Measurements from ENCODE around the gene SPIRE1.

SPIRE1 gene

DNA sequence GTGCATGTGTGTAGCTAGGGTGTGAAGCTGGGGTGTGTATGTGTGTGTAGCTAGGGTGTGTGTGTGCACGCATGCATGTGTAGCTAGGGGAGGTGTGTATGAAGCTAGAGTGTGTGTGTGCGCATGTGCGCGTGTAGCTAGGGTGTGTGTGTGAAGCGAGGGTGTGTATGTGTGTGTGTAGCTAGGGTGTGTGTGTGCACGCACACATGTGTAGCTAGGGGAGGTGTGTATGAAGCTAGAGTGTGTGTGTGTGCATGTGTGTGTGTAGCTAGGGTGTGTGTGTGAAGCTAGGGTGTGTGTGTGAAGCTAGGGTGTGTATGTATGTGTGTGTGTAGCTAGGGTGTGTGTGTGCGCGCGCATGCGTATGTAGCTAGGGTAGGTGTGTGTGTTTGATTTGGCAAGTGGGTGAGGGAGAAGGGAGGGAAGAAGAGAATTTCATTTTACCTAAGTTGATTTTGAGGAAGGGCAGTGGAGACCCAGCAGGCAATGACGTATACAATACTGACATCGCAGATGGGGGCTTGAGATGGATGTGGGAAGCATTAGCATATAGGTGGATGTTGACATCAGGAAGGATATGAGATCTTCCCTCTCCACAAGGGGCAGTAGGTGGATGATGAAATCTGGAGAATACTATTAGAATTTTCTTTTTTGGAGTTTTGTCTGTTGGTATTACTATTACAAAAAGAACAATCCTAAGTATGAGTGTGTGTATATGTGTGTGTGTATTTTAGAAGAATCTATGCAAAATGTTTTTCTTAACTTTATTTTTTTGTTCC, 179.4 kb downstream of the SPIRE1 start:
- H3K27ac ChIP-seq = no peak overlapping the region
- TF ChIP-seq, protein P1, sequence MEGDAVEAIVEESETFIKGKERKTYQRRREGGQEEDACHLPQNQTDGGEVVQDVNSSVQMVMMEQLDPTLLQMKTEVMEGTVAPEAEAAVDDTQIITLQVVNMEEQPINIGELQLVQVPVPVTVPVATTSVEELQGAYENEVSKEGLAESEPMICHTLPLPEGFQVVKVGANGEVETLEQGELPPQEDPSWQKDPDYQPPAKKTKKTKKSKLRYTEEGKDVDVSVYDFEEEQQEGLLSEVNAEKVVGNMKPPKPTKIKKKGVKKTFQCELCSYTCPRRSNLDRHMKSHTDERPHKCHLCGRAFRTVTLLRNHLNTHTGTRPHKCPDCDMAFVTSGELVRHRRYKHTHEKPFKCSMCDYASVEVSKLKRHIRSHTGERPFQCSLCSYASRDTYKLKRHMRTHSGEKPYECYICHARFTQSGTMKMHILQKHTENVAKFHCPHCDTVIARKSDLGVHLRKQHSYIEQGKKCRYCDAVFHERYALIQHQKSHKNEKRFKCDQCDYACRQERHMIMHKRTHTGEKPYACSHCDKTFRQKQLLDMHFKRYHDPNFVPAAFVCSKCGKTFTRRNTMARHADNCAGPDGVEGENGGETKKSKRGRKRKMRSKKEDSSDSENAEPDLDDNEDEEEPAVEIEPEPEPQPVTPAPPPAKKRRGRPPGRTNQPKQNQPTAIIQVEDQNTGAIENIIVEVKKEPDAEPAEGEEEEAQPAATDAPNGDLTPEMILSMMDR (conservative IDR thresholded peaks at IDR 0.05) = no peak; the same call in 1 of the 2 replicates

DNA sequence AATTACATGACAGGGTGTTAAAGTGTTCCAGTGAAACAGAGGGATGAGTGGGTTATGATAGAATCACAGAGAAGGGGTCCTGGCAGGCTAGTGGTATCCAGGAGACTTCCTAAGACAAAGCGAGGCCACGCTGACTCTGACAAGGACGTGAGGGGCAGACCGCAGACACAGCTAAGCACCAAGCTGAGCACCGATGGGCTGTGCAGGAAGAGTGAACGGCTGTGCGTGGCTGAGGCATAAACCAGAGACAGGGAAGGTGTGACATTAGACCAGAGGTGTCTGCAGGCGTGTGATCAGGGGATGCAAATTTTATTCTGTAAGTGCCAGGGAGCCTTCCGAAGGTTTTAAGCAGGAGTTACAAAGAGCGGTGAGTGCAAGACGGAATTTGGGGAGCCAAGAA, 180.3 kb downstream of the SPIRE1 start:
- no peak overlapping the region for H3K27ac ChIP-seq
- TF ChIP-seq, protein P1 (conservative IDR thresholded peaks at IDR 0.05) = no peak

DNA sequence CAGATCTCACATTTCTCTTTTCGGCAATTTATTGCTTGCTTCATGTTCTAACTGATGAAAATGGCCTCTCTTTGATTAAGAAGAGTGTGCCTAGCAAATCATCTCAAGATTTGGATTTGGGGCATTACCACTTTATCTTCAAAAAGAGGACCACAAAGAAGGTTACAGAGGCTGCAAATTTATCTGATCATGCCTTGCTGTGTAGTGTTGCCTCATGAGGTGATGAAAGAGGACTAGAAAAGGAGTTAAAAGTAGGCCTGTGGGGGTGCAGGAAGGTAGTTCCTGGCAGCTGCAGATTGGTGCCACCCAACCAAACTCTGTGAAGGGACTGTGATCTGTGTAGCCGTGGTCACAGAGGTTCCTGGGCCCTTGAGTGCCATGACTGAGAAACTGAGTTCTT, 181.0 kb downstream of the SPIRE1 start:
- no peak overlapping the region for H3K27ac ChIP-seq
- TF ChIP-seq, protein P1 (conservative IDR thresholded peaks at IDR 0.05) = no peak

DNA sequence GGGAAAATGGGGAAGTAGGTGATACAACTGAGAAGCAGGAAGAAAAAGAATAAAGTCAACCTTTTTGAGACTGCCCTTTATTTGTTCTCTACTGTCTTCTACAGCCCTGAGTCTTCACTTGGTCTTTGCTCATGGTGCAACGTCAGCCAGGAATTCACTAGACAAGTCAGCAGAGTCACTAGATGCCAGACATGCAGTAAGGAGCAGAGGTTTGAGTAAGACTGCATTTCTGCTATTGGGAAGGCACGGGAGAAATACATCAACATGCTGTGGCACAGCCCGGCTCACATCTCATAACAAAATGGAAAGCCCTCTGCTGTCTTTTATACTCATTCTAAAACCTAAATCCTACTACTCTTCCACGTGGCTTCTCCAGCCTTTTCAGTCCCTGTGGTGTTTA, 183.0 kb downstream of the SPIRE1 start:
- no peak overlapping the region for H3K27ac ChIP-seq
- TF ChIP-seq, protein P1 (conservative IDR thresholded peaks at IDR 0.05) = no peak

DNA sequence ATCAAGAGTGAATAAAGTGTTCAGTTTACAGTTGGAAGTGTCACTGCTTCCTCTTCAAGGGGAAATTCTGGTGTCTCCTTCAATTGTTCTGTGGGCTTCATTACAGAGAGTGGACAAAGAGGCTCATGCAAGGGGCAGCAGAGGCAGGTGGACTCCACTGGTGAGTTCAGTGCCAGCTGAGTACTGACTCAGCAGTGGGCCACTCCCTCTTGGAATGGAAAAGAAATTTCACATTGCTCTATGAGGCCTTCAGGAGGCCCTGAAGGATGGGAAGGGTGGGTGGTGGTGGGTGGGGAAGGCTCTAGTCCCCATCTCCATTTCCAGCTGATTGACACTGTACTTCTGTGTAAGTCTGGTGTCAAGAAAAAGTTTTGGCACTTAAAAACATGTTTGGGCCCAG, 183.8 kb downstream of the SPIRE1 start:
- no peak overlapping the region for H3K27ac ChIP-seq
- TF ChIP-seq, protein P1 (conservative IDR thresholded peaks at IDR 0.05) = no peak

DNA sequence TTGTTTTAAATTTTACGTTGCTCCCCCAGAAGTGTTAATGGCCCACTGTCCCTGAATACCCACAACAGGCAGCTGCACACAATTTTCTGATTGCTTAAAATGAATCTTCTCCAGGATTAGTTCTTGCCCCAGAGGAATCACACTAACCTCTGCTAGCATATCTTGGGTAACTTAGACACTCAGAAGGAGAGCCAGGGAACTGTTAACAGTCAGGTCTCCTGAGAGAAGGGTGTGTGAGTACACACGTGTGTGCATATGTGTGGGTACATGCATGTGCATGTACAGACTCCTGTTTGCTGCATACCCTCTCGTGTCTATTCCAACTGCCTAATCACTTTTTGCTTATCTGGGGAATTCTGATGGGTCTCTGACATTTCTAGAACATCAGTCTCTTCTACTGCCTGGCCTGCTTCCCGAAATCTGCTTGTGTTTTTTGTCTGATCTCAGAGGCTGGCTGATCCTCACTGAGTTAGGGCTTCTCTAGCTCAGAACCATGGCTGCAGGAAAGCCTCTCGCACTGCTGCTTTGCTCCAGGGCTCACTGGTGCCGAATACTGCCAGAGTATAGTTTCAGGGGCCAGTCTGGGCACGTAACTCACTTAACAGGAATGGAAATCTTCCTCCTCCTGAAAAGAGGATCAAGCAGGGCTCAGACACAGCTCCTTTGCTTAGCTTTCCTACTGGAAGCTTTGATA, 187.4 kb downstream of the SPIRE1 start:
- H3K27ac ChIP-seq = no peak overlapping the region
- TF ChIP-seq, protein P1 (conservative IDR thresholded peaks at IDR 0.05) = no peak

DNA sequence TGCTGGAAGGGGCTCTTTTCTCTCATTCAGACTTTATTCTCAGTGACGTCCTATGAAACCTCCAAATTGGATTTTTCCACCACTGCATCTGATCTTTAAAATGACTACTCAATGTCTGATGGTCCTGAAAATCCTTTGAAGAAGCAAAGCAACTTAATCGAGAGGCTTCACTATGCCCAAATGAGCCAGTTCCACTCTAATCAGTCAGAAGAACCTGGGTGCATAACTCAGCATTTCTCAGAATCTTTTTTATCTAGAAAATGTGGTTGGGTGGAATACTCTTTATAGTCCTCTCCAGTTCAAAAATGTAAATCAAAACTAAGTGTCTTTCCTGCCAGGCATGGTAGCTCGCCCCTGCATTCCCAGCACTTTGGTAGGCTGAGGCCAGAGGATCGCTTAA, 189.5 kb downstream of the SPIRE1 start:
- TF ChIP-seq, protein P1 (conservative IDR thresholded peaks at IDR 0.05) = no peak
- no peak overlapping the region for H3K27ac ChIP-seq

All from VCaP (cell line).